ENCODE results near the gene CYB5R3. TPM values are rescaled to one million over a fixed set of nuclear protein-coding genes. Genes with fewer than 3 reads are reported as not detected.

The CYB5R3 gene
- total and polyA plus RNA-seq, 2 donors (not counting 1 experiment from before 2014, with no cell fraction given): 82.1 to 298 TPM

DNA sequence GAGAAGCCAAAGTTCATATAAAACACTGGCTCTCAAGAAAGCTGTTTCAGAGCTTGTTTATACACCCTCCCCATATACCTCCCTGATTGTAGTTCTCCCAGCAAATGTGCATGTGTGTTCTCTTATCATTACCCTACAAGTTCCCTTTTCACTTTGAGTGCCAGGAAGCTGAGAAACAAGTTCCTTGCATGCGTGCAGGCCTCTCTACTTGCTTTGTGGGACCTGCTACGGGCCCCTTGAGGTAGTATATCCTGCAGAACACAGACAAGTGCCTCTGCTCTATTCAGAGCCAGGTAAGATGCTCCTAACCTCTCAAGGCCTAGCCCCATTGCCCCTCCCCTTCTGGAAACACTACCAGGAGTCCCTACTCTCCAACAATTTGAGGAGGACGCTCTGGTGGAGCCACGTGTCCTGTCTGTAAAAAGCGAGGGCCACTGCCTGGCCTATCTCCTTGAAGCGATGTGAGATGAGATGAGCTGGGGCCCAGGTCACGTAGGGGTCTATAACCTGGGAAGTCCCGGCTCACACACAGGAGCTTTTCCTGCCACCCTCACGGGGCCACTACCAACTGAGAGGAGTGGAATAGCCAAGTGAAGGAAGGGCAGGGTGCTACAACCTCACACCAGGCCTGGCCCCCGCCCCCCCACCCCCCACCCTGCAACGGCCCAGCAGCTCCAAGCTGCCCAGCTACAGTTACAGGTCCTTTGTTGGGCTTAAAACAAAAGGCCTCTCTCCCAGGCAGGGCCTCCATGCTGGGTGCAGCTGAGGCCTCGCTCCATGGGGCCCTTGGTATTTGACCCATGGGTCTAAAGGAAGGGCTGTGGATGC is 6.2 kb downstream of the CYB5R3 start:
- TF ChIP-seq, protein P1, sequence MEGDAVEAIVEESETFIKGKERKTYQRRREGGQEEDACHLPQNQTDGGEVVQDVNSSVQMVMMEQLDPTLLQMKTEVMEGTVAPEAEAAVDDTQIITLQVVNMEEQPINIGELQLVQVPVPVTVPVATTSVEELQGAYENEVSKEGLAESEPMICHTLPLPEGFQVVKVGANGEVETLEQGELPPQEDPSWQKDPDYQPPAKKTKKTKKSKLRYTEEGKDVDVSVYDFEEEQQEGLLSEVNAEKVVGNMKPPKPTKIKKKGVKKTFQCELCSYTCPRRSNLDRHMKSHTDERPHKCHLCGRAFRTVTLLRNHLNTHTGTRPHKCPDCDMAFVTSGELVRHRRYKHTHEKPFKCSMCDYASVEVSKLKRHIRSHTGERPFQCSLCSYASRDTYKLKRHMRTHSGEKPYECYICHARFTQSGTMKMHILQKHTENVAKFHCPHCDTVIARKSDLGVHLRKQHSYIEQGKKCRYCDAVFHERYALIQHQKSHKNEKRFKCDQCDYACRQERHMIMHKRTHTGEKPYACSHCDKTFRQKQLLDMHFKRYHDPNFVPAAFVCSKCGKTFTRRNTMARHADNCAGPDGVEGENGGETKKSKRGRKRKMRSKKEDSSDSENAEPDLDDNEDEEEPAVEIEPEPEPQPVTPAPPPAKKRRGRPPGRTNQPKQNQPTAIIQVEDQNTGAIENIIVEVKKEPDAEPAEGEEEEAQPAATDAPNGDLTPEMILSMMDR (conservative IDR thresholded peaks at IDR 0.05 in 1 of 2, IDR thresholded peaks at IDR 0.05 in 1 of 2; ENCODE audit: low read depth in 1 of 2, low read length in 2 of 2): no peak
- TF ChIP-seq EZH2 (IDR thresholded peaks at IDR 0.05; ENCODE audit: low read length, missing control alignments): no peak

DNA sequence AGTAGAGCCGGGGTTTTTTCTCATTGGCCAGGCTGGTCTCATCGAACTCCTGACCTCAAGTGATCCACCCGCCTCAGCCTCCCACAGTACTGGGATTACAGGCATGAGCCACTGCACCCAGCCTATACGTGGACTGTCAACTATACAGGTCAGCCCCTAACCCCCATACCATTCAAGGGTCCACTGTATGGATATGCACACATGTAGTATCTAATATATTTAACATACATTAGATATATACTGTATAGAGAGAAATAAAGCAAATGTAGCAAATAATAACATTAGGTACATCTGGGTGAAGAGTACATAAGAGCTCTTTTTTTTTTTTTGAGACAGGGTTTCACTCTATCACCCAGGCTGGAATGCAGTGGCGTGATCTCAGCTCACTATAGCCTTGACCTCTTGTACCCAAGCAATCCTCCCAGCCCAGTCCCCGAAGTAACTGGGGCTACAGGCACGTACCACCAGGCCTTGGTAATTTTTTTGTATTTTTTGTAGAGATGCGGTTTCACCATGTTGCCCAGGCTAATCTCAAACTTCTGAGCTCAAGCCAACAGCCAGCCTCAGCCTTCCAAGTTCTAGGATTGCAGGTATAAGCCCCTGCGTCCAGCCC is 7.3 kb downstream of the CYB5R3 start:
- peak in 1 of 2 donors; percentile 59 for DNase-seq (ENCODE audit: low read depth in 2 of 2)
- Histone ChIP-seq H3K4me2 (ENCODE audit: extremely low read depth, insufficient read depth, low read length) (no peak overlapping the region), H3K9ac (ENCODE audit: insufficient read depth, low read length) (no peak overlapping the region), H3K27ac (ENCODE audit: insufficient read depth, low read length) (peak overlapping the region; percentile 32), H3K9me3 (ENCODE audit: control insufficient read depth, insufficient read depth, low read depth, low read length) (no peaks in the 10 kb centered on the region), H3K4me3 (replicated peaks in 1 of 4; ENCODE audit: control extremely low read depth in 1 of 4, insufficient read depth in 1 of 4, low read depth in 3 of 4, low read length in 4 of 4) (no peak overlapping the region), H4K20me1 (ENCODE audit: control insufficient read depth, extremely low read depth, insufficient read depth, low read length) (no peaks in the 10 kb centered on the region), H3K79me2 (ENCODE audit: control insufficient read depth, insufficient read depth, low read length) (peaks cover 78% of the 10 kb centered on the region), H3K27me3 (ENCODE audit: control insufficient read depth, insufficient read depth, low read length) (no peaks in the 10 kb centered on the region), H3K4me1 (ENCODE audit: control insufficient read depth, extremely low read depth, insufficient read depth, low read length) (peaks cover 25% of the 10 kb centered on the region), H2AFZ (ENCODE audit: low read length) (no peak overlapping the region), H3K36me3 (ENCODE audit: control insufficient read depth, insufficient read depth, low read length) (no peaks in the 10 kb centered on the region)
- TF ChIP-seq, protein P1 (conservative IDR thresholded peaks at IDR 0.05 in 1 of 2, IDR thresholded peaks at IDR 0.05 in 1 of 2; ENCODE audit: low read depth in 1 of 2, low read length in 2 of 2): no peak
- TF ChIP-seq EZH2 (IDR thresholded peaks at IDR 0.05; ENCODE audit: low read length, missing control alignments): no peak

More for the DNA sequence above, 6.2 kb downstream of the CYB5R3 start:
- no peak for DNase-seq (ENCODE audit: low read depth in 2 of 2)
- Histone ChIP-seq H3K9ac (ENCODE audit: insufficient read depth, low read length) (no peak overlapping the region), H3K4me3 (replicated peaks in 1 of 4; ENCODE audit: control extremely low read depth in 1 of 4, insufficient read depth in 1 of 4, low read depth in 3 of 4, low read length in 4 of 4) (no peak overlapping the region), H3K27me3 (ENCODE audit: control insufficient read depth, insufficient read depth, low read length) (no peaks in the 10 kb centered on the region), H3K9me3 (ENCODE audit: control insufficient read depth, insufficient read depth, low read depth, low read length) (no peaks in the 10 kb centered on the region), H4K20me1 (ENCODE audit: control insufficient read depth, extremely low read depth, insufficient read depth, low read length) (no peaks in the 10 kb centered on the region), H3K79me2 (ENCODE audit: control insufficient read depth, insufficient read depth, low read length) (peaks cover 79% of the 10 kb centered on the region), H3K36me3 (ENCODE audit: control insufficient read depth, insufficient read depth, low read length) (no peaks in the 10 kb centered on the region), H3K27ac (ENCODE audit: insufficient read depth, low read length) (no peak overlapping the region), H3K4me2 (ENCODE audit: extremely low read depth, insufficient read depth, low read length) (no peak overlapping the region), H2AFZ (ENCODE audit: low read length) (no peak overlapping the region), H3K4me1 (ENCODE audit: control insufficient read depth, extremely low read depth, insufficient read depth, low read length) (peaks cover 29% of the 10 kb centered on the region)

DNA sequence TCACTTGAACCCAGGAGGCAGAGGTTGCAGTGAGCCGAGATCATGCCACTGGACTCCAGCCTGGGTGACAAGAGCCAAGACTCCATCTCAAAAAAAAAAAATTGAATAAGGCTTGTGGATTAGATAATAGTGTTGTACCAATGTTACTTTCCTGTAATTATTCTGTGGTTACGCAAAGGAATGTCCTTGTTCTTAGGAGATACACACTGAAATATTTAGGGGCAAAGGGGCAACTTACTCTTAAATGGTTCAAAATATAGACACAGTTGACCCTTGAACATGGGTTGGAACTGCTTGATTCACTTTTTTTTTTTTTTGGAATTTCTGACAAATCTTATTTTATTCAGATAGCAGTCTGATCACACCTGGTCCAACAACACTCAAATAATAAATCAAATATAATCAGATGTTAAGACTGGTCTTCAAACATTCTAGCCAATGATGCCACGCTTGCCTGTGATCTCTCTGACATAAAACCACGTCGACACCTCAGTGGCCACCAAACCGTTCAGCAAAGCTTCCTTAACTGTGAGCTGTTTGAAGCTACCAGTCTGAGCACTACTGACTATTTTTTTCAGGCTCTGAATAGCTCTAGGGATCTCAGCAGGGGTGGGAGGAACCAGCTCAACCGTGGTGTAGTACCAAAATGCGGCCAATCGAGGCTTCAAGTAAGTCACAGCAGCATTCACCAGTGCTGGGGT is 9.5 kb downstream of the CYB5R3 start:
- peak in 1 of 2 donors; percentile 57 for DNase-seq (ENCODE audit: low read depth in 2 of 2)
- Histone ChIP-seq H3K9me3 (ENCODE audit: control insufficient read depth, insufficient read depth, low read depth, low read length) (no peaks in the 10 kb centered on the region), H2AFZ (ENCODE audit: low read length) (no peak overlapping the region), H3K36me3 (ENCODE audit: control insufficient read depth, insufficient read depth, low read length) (peaks cover 3% of the 10 kb centered on the region), H3K4me3 (replicated peaks in 1 of 4; ENCODE audit: control extremely low read depth in 1 of 4, insufficient read depth in 1 of 4, low read depth in 3 of 4, low read length in 4 of 4) (no peak overlapping the region), H3K27ac (ENCODE audit: insufficient read depth, low read length) (no peak overlapping the region), H3K4me2 (ENCODE audit: extremely low read depth, insufficient read depth, low read length) (no peak overlapping the region), H3K27me3 (ENCODE audit: control insufficient read depth, insufficient read depth, low read length) (no peaks in the 10 kb centered on the region), H3K4me1 (ENCODE audit: control insufficient read depth, extremely low read depth, insufficient read depth, low read length) (peaks cover 17% of the 10 kb centered on the region), H3K9ac (ENCODE audit: insufficient read depth, low read length) (no peak overlapping the region), H3K79me2 (ENCODE audit: control insufficient read depth, insufficient read depth, low read length) (peaks cover 64% of the 10 kb centered on the region), H4K20me1 (ENCODE audit: control insufficient read depth, extremely low read depth, insufficient read depth, low read length) (no peaks in the 10 kb centered on the region)
- no peak for TF ChIP-seq EZH2 (IDR thresholded peaks at IDR 0.05; ENCODE audit: low read length, missing control alignments)
- TF ChIP-seq, protein P1 (conservative IDR thresholded peaks at IDR 0.05 in 1 of 2, IDR thresholded peaks at IDR 0.05 in 1 of 2; ENCODE audit: low read depth in 1 of 2, low read length in 2 of 2): no peak
